Left lobe of liver (tissue), 2 donors: ENCODE data around the gene ART4. TPM values are rescaled to one million over a fixed set of nuclear protein-coding genes. Genes with fewer than 3 reads are reported as not detected.

Experiments
- ATAC-seq: fragments of 200-7000 bp; cut with Tn5 transposase; one replicate; pipeline ENCODE4 v1.9.1; 2020; ENCODE audit warnings: mild to moderate bottlenecking, moderate library complexity
- DNase-seq: peaks from one replicate; pipeline ENCODE4 v3.0.0-alpha.2; 2020; ENCODE audit warnings: low spot score
- total RNA-seq: library from RNA; stranded (reverse); gene quantifications from one replicate; pipeline ENCODE4 v1.2.1, GENCODE V29; 2021
- donor health status: DM: no; HTN: no; CAD: no; lungs with moderate emphysema.
- donor health status: DM: no; HTN: yes; CAD: no.

Gene ART4, protein sequence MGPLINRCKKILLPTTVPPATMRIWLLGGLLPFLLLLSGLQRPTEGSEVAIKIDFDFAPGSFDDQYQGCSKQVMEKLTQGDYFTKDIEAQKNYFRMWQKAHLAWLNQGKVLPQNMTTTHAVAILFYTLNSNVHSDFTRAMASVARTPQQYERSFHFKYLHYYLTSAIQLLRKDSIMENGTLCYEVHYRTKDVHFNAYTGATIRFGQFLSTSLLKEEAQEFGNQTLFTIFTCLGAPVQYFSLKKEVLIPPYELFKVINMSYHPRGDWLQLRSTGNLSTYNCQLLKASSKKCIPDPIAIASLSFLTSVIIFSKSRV
- total RNA-seq = 27.5 TPM

- peak; percentile 93 for DNase-seq
- ATAC-seq = peak; percentile 76
Measured at GRCh38 chr12:14843425-14843887, at the start of gene ART4. Gene ART4, minus strand, starts transcription at chr12:14843526. Its CDS starts 413 bp downstream, at chr12:14843113.

GRCh38 chr12:14892726-14893505 lies 49.6 kb upstream of the ART4 start:
- DNase-seq (no peak), ATAC-seq (peak; percentile 91)

DNA sequence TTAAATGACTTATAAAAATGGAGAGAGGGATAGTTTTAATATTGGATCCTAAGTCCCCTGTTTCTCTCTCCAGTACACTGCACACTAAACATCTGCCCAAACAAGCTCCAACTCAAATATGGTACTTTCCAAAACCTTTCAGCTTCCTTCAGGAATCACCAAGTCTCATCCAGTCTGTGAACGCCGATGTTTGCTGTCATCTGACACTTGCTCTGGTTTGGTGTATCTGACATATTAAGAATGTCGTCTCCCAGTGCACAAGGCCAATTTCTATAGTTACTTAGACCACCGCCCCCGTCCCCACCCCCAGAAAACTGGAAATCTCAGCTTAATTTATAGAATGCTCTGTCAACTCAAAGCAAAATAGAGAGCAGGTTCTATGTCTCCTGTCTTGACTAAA lies 47.4 kb upstream of the ART4 start:
- no peak for ATAC-seq

GRCh38 chr12:14886271-14886670 lies 42.9 kb upstream of the ART4 start:
- DNase-seq (no peak), ATAC-seq (no peak)

More for the DNA sequence above, 47.4 kb upstream of the ART4 start:
- no peak for DNase-seq

DNA sequence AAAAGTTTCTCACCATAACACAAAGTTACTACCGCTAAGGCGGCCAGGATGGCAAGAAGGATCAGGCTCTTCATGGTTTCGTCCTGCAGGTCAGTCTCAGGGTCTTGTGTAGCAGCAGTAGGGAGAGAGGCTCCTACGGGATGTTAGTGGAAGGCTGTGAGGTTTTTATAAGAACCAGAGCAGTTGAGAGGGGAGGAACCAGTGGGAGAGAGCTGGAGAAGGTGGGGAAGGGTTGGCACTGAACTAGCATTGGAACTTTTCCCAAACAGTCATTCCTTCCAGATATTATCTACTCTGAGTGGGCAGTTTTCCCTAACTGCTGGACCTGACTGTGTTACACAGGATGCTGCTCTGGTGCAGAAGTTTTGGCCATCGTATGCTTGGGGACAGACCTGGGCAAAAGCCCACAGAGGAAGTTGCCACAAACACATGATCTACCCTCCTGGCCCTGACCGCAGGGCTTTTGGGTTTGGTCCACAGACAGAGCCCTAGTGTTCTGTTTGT lies 42.4 kb upstream of the ART4 start, which contains the start of gene MGP:
TSS of gene MGP (minus strand) at position 137 of the 504 bp plus-strand sequence. CDS start at position 74, 63 bp downstream.
- ATAC-seq = peak; percentile 24
- DNase-seq = no peak

DNA sequence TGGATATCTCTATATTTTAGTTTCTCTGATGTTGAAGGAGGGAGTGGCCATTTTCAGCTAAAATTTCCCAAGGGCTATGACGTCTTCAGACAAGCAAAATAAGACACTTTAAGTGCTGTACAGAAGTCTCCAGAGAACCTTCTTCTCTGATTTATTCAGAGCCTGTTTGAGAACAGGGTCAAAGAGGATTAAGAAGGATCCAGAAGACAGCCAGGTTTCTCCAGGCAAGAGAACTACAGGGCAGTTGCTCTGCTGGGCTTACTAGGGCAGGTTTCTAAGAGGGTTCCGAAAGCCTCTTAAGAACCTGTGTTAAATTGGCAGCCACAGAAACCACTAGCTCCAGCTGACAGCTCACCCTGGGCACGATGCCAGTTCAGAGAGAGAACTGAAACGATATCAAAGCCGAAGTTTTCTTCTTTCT lies 41.1 kb upstream of the ART4 start:
- DNase-seq = peak; percentile 77
- peak; percentile 76 for ATAC-seq

DNA sequence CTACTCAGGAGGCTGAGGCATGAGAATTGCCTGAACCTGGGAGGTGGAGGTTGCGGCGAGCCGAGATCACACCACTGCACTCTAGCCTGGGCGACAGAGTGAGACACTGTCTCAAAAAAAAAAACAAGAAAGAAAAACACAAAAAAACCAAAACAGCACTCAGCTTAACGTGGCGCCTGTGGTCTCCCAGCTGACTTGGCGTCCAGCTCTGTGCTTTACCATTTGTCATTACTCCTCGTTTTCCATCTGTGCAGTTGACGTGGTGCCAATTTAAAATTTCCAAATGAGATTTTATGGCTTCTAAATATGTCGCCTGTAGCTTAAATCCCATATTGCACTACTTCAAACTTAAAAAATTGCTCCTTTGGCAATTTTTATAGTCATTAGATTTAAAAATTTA lies 40.4 kb upstream of the ART4 start:
- DNase-seq (no peak), ATAC-seq (no peak)

DNA sequence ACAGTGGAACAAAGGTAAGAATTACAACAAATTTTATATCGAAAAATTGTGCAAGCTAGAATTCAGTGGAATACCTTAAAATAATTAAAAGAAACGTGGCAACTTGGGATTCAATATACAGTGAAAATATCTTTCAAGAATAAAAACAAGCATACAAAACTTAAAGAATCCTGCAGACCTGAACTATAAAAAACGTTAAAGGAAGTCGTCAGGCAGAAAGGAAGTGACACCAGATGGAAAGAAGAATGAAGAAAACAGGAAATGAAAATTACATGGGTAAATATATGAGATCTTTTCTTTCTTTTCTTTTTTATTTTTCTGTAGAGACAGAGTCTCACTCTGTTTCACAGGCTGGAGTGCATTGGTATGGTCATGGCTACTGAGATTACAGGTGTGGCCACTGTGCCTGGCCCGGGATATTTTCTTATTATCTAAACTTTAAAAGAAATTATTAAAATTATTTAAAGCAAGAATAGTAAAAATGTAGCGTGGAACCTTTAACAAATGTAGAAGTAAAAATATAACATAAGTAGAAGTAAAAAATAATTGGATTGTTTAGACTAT lies 37.6 kb upstream of the ART4 start:
- ATAC-seq = no peak
- no peak for DNase-seq

DNA sequence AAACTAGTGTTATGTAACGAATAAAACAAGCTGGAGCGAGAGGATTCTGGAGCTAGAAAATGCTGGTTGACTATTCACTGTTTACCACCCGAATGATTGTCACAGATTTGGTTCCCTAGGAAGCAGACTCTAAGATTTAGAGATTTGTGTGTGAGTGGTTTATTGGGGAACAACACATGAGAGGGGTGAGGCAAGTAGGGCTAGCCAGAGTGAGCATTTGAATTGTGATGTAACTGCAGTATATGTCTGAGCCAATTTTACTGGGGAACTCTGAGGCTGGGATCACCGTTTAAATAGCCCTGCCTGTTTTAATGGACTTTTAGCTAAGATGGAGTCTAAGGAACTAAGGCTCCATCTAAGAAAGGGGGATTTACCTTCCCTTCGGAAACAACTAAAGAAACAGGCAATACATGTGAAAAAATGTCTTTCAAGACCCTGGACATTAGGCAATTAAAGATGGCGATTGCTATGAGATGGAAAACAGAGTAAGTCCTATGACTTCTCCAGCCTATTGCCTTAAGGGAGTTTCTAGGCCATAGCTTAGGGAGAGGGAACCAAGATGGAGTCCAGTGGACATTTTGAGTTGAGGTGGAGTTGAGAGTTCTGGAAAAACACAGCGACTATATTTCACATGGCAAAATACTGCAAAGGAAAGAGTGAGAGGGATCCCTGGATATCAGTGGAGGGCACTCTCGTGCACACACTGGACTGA lies 36.1 kb upstream of the ART4 start:
- DNase-seq = no peak
- no peak for ATAC-seq

DNA sequence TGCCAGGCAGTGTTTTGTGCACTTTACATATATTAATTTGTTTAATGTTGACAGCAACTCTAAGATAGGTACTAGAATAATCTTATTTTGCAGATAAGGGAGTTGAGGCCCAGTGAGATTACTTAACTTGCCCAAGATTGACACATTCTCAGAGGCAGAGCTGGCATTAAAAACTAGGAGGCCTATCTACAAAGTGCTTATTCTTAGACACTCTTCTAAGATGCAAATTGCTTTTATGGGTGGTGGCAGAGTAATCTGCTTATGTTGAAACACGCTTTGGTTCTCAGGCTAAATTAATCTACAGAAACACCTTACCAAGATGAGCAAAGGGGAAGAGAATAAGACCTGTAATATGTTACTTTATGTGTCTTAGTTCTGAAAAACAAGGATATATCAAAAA lies 35.2 kb upstream of the ART4 start:
- DNase-seq (no peak), ATAC-seq (no peak)

- DNase-seq (no peak), ATAC-seq (no peak)
Measured at GRCh38 chr12:14876833-14877232, 33.5 kb upstream of the ART4 start.

DNA sequence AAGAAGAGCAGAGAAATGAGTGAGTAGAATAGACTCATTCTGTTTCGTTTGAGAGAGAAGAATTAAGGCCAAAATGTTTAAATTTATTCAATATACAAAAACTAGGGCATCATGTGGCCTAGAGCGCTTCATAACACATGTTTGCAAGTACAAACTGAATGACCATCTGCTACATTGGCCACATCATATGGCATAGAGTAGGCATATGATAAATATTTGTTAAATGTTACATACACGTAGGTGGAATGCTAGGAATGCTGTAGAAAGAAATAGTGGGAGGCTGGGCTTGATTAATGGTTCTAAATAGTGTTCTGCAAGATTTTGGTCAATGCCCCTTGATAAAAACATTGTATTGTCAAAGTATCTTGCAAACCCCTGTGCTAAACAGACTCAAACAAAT lies 31.6 kb upstream of the ART4 start:
- DNase-seq (no peak), ATAC-seq (no peak)

- no peak for DNase-seq
- no peak for ATAC-seq
Measured at GRCh38 chr12:14873440-14874185, 30.3 kb upstream of the ART4 start.

- no peak for ATAC-seq
- DNase-seq = no peak
Measured at GRCh38 chr12:14871886-14872285, 28.6 kb upstream of the ART4 start.

DNA sequence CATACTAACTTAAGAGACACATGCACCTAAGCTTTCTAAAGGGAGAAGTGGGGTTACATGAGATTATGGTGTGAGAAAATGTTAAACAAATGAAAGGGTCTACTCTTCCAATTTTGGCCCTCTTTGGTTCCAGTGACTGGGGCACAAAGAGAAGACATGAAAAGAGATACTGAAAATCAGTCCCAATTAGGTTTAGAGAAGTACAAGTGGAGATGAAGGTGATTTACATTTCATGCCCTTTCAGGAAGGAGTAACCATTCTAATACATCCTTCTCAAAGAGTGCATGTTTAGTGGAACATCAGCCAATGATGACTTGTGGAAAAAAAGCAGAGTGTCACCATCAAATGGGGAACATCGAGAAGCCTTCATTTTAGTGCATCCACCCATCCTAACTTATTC lies 27.9 kb upstream of the ART4 start:
- no peak for ATAC-seq
- no peak for DNase-seq

DNA sequence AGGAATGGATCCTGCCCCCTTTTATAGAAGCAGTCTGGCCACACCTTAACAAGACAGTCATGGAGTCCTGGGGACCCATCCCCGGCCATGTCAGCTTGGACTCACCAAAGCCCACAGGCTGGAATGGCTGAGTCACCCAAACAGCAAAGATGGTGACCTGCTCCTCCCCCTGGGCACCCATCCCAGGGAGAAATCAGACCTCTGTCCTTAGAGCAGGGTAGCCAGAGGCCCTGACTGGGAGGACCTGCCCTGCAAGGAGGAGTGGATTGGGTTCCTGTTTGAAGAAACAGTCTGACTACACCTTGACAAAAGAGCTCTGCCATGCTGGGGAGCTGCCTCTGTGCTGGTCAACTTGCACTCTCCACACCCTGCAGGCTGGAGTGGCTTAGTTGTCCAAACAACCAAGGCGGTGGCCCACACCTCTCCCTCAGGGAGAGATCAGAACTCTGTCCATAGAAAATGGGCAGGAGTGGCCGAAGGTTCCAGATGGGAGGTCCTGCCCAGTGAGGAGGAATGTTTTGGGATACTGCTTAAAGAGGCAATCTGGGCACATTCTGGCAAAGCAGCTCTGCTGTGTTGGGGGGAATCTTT lies 25.7 kb upstream of the ART4 start:
- no peak for ATAC-seq
- no peak for DNase-seq

GRCh38 chr12:14860490-14860889 lies 17.2 kb upstream of the ART4 start:
- ATAC-seq (no peak), DNase-seq (no peak)

GRCh38 chr12:14858513-14858912 lies 15.2 kb upstream of the ART4 start:
- DNase-seq (no peak), ATAC-seq (no peak)

GRCh38 chr12:14854586-14855183 lies 11.4 kb upstream of the ART4 start:
- ATAC-seq (peak; percentile 34), DNase-seq (no peak)
